GM23338 (cell line): ENCODE data around the gene MARCHF3.

ENCODE experiments used
- CTCF ChIP-seq, 2 experiments: fragments of 200-600 bp in 1 of 2; sonication (generic) in 1 of 2; conservative IDR thresholded peaks; 2 replicates each; pipeline versions ENCODE4 v1.5.1 to v1.6.1; 2016 to 2017; ENCODE audit warnings: antibody characterized with exemption in 2 of 2, low read depth in 2 of 2, mild to moderate bottlenecking in 2 of 2, moderate library complexity in 1 of 2
- ETS1 ChIP-seq: IDR thresholded peaks from 2 replicates; pipeline ENCODE4 v1.6.1; 2016; ENCODE audit warnings: antibody characterized with exemption
- EZH2 ChIP-seq: fragments of 200-600 bp; sonication (generic); IDR thresholded peaks from one replicate; pipeline ENCODE4 v1.8.0; 2017; ENCODE audit warnings: antibody characterized with exemption, mild to moderate bottlenecking, low read depth; ENCODE audit not compliant: unreplicated experiment
- EZH2phosphoT487 ChIP-seq: fragments of 200-600 bp; sonication (generic); IDR thresholded peaks from one replicate; pipeline ENCODE4 v1.8.1; 2018; ENCODE audit warnings: antibody characterized with exemption; ENCODE audit not compliant: unreplicated experiment
- JUNB ChIP-seq: IDR thresholded peaks from one replicate; pipeline ENCODE4 v1.6.1; 2016; ENCODE audit warnings: antibody characterized with exemption; ENCODE audit not compliant: unreplicated experiment
- NANOG ChIP-seq: IDR thresholded peaks from 2 replicates; pipeline ENCODE4 v1.6.1; 2016; ENCODE audit warnings: antibody characterized with exemption, borderline replicate concordance
- POLR2AphosphoS5 ChIP-seq: IDR thresholded peaks from 2 replicates; pipeline ENCODE4 v1.6.1; 2016; ENCODE audit warnings: antibody characterized with exemption, low read depth
- REST ChIP-seq: IDR thresholded peaks from one replicate; pipeline ENCODE4 v1.6.1; 2018; ENCODE audit warnings: antibody characterized with exemption; ENCODE audit not compliant: unreplicated experiment
- ZNF114 ChIP-seq: fragments of 250-450 bp; sonication (Bioruptor Pico); IDR thresholded peaks from 2 replicates; pipeline ENCODE4 v1.5.0; 2020; ENCODE audit warnings: mild to moderate bottlenecking, moderate library complexity

- TF ChIP-seq EZH2 (no peak), CTCF (conservative IDR thresholded peaks at IDR 0.05; ENCODE audit: low read depth in 2 of 2) (no peak), EZH2phosphoT487 (no peak), POLR2AphosphoS5 (no peak), REST (no peak), NANOG (no peak), ETS1 (no peak), ZNF114 (CRISPR knock-in tag) (no peak), JUNB (no peak)
These were observed 10.6 kb upstream of the MARCHF3 start for GRCh38 chr5:127040796-127041520.
